HAP-1 (cell line): ENCODE results near the gene MCM3.

Experiments
- DNase-seq, 2 experiments: peaks; one replicate each; pipeline ENCODE4 v3.0.0-alpha.2; 2016 to 2020; ENCODE audit warnings: low spot score in 2 of 2
- H3K27me3 ChIP-seq: fragments of 250-450 bp; sonication (Bioruptor Pico); 2 replicates; pipeline ENCODE4 v1.5.1; 2020; ENCODE audit warnings: low read depth, mild to moderate bottlenecking, moderate library complexity
- H3K36me3 ChIP-seq: fragments of 250-450 bp; sonication (Bioruptor Pico); replicated peaks from 2 replicates; pipeline ENCODE4 v1.5.1; 2020; ENCODE audit warnings: mild to moderate bottlenecking
- H3K4me1 ChIP-seq: fragments of 250-450 bp; sonication (Bioruptor Pico); 2 replicates; pipeline ENCODE4 v1.5.1; 2020; ENCODE audit warnings: mild to moderate bottlenecking
- H3K4me3 ChIP-seq: fragments of 250-450 bp; sonication (Bioruptor Pico); 2 replicates; pipeline ENCODE4 v1.5.1; 2020; ENCODE audit warnings: mild to moderate bottlenecking, moderate library complexity
- H3K9me3 ChIP-seq: fragments of 250-450 bp; sonication (Bioruptor Pico); 2 replicates; pipeline ENCODE4 v1.5.1; 2020; ENCODE audit warnings: mild to moderate bottlenecking, moderate library complexity
- in situ Hi-C: fragments of 300-500 bp; cut with MboI; formaldehyde crosslinking; loops from 3 replicates; pipeline ENCODE4 v1.14.3; 2020; ENCODE audit warnings: low sequenced_read_pairs, inconsistent platforms, mixed read lengths

Gene MCM3

GRCh38 chr6:52284460-52285176 lies at the start of gene MCM3:
Gene MCM3, minus strand, starts transcription at chr6:52284742. Its CDS starts 68 bp downstream, at chr6:52284674.
- H3K36me3 ChIP-seq, result peaks cover 37% of the 10 kb centered on the region
- H3K4me1 ChIP-seq, result peaks cover 9% of the 10 kb centered on the region
- peak within 1 kb of the TSS; percentile 68 for H3K4me3 ChIP-seq
- H3K9me3 ChIP-seq, result no peaks in the 10 kb centered on the region
- in situ Hi-C loops, result loop anchor here (5.0 to 25.0 kb wide), 2 partner anchors 113 to 378 kb away; partner anchors contain the start of gene TMEM14A
- H3K27me3 ChIP-seq, result no peaks in the 10 kb centered on the region
- peak; percentile 97 to 99 for DNase-seq

- no peak overlapping the region for H3K4me3 ChIP-seq
Measured at GRCh38 chr6:52333840-52334200, 49.3 kb upstream of the MCM3 start.

DNA sequence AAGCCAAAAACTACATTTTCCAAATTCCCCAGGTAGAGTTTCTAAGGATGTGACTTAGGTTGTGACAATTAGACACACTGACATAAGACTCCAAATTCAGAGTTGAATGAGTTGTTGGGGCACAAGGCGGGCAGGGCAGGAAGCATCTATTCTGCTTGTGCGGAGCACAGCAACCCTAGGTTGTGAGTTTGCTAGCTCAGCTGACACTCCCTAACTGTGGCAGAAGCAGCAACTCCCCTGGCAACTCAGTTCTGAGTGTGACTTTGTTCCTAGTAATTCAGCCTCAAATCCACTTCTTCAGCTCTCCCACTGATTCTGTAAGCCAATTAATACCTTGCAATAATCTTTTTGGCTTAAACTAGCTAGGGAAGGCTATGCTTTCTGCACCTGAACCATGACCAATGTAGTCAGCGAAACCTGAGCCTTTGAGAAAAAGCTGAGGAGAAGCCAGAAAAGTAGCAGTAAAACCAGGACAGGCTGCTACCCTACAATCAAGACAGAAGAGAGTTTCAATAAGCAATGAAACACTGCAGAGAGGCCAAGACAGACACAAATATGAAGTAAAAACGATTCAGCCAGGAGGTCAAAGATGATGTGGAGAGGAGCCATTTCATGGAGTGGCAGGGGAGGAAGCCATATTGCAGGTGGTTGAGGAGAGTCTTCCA lies 47.4 kb upstream of the MCM3 start:
- no peaks in the 10 kb centered on the region for H3K9me3 ChIP-seq
- H3K4me1 ChIP-seq, result no peaks in the 10 kb centered on the region
- in situ Hi-C loops, result no loop called here
- no peak overlapping the region for H3K4me3 ChIP-seq
- no peak for DNase-seq
- H3K27me3 ChIP-seq, result no peaks in the 10 kb centered on the region
- H3K36me3 ChIP-seq, result no peaks in the 10 kb centered on the region

More at GRCh38 chr6:52333840-52334200, 49.3 kb upstream of the MCM3 start:
- no peaks in the 10 kb centered on the region for H3K9me3 ChIP-seq
- H3K27me3 ChIP-seq, result no peaks in the 10 kb centered on the region
- no peaks in the 10 kb centered on the region for H3K4me1 ChIP-seq
- H3K36me3 ChIP-seq, result no peaks in the 10 kb centered on the region
- in situ Hi-C loops, result no loop called here
- no peak for DNase-seq

- in situ Hi-C loops, result no loop called here
- H3K4me1 ChIP-seq, result peaks cover 4% of the 10 kb centered on the region; the same call in 1 of the 2 replicates
- H3K27me3 ChIP-seq, result no peaks in the 10 kb centered on the region
- no peak for DNase-seq
- H3K9me3 ChIP-seq, result no peaks in the 10 kb centered on the region
- H3K4me3 ChIP-seq, result no peak overlapping the region
- H3K36me3 ChIP-seq, result no peaks in the 10 kb centered on the region
Measured at GRCh38 chr6:52330470-52330869, 45.9 kb upstream of the MCM3 start.

GRCh38 chr6:52328729-52329128 lies 44.2 kb upstream of the MCM3 start:
- DNase-seq, result no peak
- H3K27me3 ChIP-seq, result no peaks in the 10 kb centered on the region

GRCh38 chr6:52328303-52328662 lies 43.7 kb upstream of the MCM3 start:
- H3K4me1 ChIP-seq, result peaks cover 4% of the 10 kb centered on the region; the same call in 1 of the 2 replicates
- no peak overlapping the region for H3K4me3 ChIP-seq
- in situ Hi-C loops, result no loop called here
- H3K27me3 ChIP-seq, result no peaks in the 10 kb centered on the region
- no peak for DNase-seq
- H3K36me3 ChIP-seq, result no peaks in the 10 kb centered on the region
- no peaks in the 10 kb centered on the region for H3K9me3 ChIP-seq

More at GRCh38 chr6:52328729-52329128, 44.2 kb upstream of the MCM3 start:
- H3K4me3 ChIP-seq, result no peak overlapping the region
- no peaks in the 10 kb centered on the region for H3K9me3 ChIP-seq
- in situ Hi-C loops, result no loop called here
- no peaks in the 10 kb centered on the region for H3K36me3 ChIP-seq
- peaks cover 4% of the 10 kb centered on the region; the same call in 1 of the 2 replicates for H3K4me1 ChIP-seq

- H3K4me1 ChIP-seq, result peaks cover 4% of the 10 kb centered on the region; the same call in 1 of the 2 replicates
- H3K36me3 ChIP-seq, result no peaks in the 10 kb centered on the region
- DNase-seq, result no peak
- no peak overlapping the region for H3K4me3 ChIP-seq
- no peaks in the 10 kb centered on the region for H3K9me3 ChIP-seq
- in situ Hi-C loops, result no loop called here
- H3K27me3 ChIP-seq, result no peaks in the 10 kb centered on the region
Measured at GRCh38 chr6:52326540-52327364, 42.2 kb upstream of the MCM3 start.

DNA sequence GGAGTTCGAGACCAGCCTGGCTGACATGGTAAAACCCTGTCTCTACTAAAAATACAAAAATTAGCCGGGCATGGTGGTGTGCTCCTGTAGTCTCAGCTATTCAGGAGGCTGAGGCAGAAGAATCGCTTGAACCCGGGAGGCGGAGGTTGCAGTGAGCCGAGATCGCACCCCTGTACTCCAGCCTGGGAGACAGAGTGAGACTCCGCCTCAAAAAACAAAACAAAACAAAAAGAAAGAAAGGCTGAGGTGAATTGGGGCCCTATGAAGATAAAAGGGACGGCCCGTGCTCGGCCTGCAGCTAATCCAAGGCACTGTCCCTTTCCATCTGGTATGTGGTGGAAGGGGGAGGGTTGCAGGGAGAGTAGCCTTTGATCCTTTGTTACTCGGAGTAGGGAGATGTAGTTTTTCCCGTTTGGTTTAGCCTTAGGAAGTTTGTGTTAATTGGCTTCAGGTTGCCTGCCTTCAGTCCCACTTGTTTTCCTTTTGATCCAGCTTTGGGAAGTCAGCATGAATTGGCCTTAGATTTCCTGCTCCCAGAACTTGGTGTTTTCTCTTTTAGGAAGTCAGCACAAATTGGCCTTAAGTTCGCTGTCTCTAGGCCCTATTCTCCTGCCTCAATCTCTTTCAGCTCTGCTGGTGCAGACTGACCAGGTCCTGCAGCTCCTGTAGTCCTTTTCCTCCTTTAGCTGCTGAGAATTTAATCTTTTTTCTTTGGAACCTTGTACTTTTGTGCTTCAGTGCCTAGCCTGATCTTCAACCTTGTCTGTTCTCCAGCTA lies 41.3 kb upstream of the MCM3 start:
- no peak overlapping the region for H3K4me3 ChIP-seq
- in situ Hi-C loops, result no loop called here
- no peaks in the 10 kb centered on the region for H3K36me3 ChIP-seq
- peaks cover 4% of the 10 kb centered on the region; the same call in 1 of the 2 replicates for H3K4me1 ChIP-seq
- H3K27me3 ChIP-seq, result no peaks in the 10 kb centered on the region
- peak in 1 of 2 experiments; percentile 42 for DNase-seq
- H3K9me3 ChIP-seq, result no peaks in the 10 kb centered on the region

DNA sequence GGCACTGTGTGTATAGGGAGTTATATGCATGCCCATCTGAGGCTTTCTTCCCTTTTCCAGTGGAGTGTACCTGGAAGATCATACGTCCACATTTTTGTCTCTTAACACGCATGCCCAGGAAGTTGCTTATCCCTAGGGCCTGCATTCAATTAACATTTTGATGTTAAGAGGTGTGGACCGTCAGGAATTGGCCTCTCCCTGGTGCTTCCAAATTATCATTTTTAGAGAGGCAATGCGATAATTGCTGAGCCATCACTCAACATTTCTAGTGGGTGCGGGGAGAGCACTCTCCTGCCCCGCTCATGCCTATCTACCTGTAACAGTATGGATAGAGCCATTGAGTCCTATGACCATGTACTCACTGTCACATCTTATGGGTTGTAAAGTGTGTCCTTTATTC lies 39.6 kb upstream of the MCM3 start:
- in situ Hi-C loops, result no loop called here
- DNase-seq, result no peak
- H3K9me3 ChIP-seq, result no peaks in the 10 kb centered on the region
- peaks cover 4% of the 10 kb centered on the region; the same call in 1 of the 2 replicates for H3K4me1 ChIP-seq
- no peaks in the 10 kb centered on the region for H3K36me3 ChIP-seq
- H3K27me3 ChIP-seq, result no peaks in the 10 kb centered on the region
- H3K4me3 ChIP-seq, result no peak overlapping the region

GRCh38 chr6:52317841-52318581 lies 33.5 kb upstream of the MCM3 start:
- DNase-seq, result no peak
- Histone ChIP-seq H3K36me3 (no peaks in the 10 kb centered on the region), H3K9me3 (no peaks in the 10 kb centered on the region), H3K4me1 (no peaks in the 10 kb centered on the region), H3K4me3 (no peak overlapping the region), H3K27me3 (no peaks in the 10 kb centered on the region)
- in situ Hi-C loops, result no loop called here

DNA sequence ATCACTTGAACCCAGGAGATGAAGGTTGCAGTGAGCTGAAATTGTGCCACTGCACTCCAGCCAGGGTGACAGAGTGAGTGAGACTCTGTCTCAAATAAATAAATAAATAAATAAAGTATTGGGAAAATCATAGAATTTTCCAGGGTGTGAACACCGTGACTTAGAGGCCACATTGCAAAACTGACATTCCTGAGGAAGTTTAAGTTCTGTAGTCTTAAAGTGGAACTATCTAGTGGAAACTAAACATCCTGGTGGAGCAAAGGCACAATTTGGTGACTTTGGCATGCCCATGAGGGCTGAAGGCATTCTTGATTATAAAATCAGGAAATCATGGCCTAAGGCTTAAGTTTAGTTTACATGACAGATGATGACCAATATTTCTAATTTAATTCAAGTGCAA lies 32.7 kb upstream of the MCM3 start:
- H3K9me3 ChIP-seq, result no peaks in the 10 kb centered on the region
- no peak for DNase-seq
- no peaks in the 10 kb centered on the region for H3K27me3 ChIP-seq
- in situ Hi-C loops, result no loop called here
- H3K4me1 ChIP-seq, result no peaks in the 10 kb centered on the region
- no peaks in the 10 kb centered on the region for H3K36me3 ChIP-seq
- H3K4me3 ChIP-seq, result no peak overlapping the region

DNA sequence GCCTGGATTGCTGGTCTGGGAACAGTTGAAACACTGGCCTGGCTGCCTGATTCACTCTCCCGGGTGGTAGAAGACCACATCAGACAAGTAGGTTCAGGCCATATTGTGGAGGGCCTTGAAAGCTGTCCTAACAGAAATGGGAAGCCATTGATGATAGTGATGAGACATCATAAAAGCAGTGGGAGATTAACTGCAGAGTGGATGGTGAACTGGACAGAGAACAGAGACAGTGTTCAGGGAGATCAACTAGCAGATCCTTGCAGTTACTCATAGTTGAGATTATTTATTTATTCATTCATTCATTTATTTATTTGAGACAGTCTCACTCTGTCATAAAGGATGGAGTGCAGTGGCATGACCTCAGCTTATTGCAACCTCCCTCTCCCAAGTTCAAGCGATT lies 30.2 kb upstream of the MCM3 start:
- in situ Hi-C loops, result no loop called here
- Histone ChIP-seq H3K27me3 (no peaks in the 10 kb centered on the region), H3K36me3 (no peaks in the 10 kb centered on the region), H3K4me3 (no peak overlapping the region), H3K9me3 (no peaks in the 10 kb centered on the region), H3K4me1 (no peaks in the 10 kb centered on the region)
- DNase-seq, result no peak

- H3K9me3 ChIP-seq, result no peaks in the 10 kb centered on the region
- H3K36me3 ChIP-seq, result no peaks in the 10 kb centered on the region
- in situ Hi-C loops, result no loop called here
- no peak overlapping the region for H3K4me3 ChIP-seq
- H3K27me3 ChIP-seq, result no peaks in the 10 kb centered on the region
- H3K4me1 ChIP-seq, result no peaks in the 10 kb centered on the region
- DNase-seq, result no peak
Measured at GRCh38 chr6:52312461-52312860, 27.9 kb upstream of the MCM3 start.
